CD4-positive, alpha-beta T cell treated with Interleukin-1 beta for 1 hour (primary cell): ENCODE results near the gene MAPKAPK3.

ENCODE experiments used
- DNase-seq, 2 donors: peaks; one replicate each; pipeline ENCODE4 v3.0.0-alpha.2; 2020 to 2022

Gene MAPKAPK3

GRCh38 chr3:50609071-50609762 is 7.7 kb upstream of the MAPKAPK3 start:
- DNase-seq: no peak

GRCh38 chr3:50609763-50610085 is 7.2 kb upstream of the MAPKAPK3 start:
- DNase-seq: no peak

- no peak for DNase-seq
Observed at GRCh38 chr3:50610181-50610971, 6.6 kb upstream of the MAPKAPK3 start.

GRCh38 chr3:50610992-50611463 is 5.9 kb upstream of the MAPKAPK3 start:
- DNase-seq: no peak

GRCh38 chr3:50611464-50612233 is 5.3 kb upstream of the MAPKAPK3 start, which contains the start of gene CISH:
CISH (minus strand) TSS chr3:50611774; CDS start chr3:50611650, 124 bp downstream.
- DNase-seq: peak; percentile 93 to 94

GRCh38 chr3:50612234-50612882 is 4.6 kb upstream of the MAPKAPK3 start:
- DNase-seq: no peak

GRCh38 chr3:50612970-50613846 is 3.7 kb upstream of the MAPKAPK3 start:
- no peak for DNase-seq

GRCh38 chr3:50615190-50615589 is 1.8 kb upstream of the MAPKAPK3 start:
- no peak for DNase-seq

GRCh38 chr3:50616003-50616769 is 765 bp upstream of the MAPKAPK3 start:
- peak; percentile 84 for DNase-seq

GRCh38 chr3:50616770-50617095 is 218 bp upstream of the MAPKAPK3 start:
- peak; percentile 94 to 96 for DNase-seq

- peak in 1 of 2 donors; percentile 21 for DNase-seq
Observed at GRCh38 chr3:50617911-50618481, 1.0 kb downstream of the MAPKAPK3 start.

- DNase-seq: peak; percentile 21 to 66
Observed at GRCh38 chr3:50620420-50620819, 3.5 kb downstream of the MAPKAPK3 start.

- peak in 1 of 2 donors; percentile 40 for DNase-seq
Observed at GRCh38 chr3:50620820-50621219, 3.9 kb downstream of the MAPKAPK3 start.

- DNase-seq: no peak
Observed at GRCh38 chr3:50622881-50623280, 5.9 kb downstream of the MAPKAPK3 start.

GRCh38 chr3:50623840-50624474 is 7.0 kb downstream of the MAPKAPK3 start:
- DNase-seq: peak; percentile 36 to 56

GRCh38 chr3:50624634-50625033 is 7.7 kb downstream of the MAPKAPK3 start:
- DNase-seq: no peak

GRCh38 chr3:50625231-50626182 is 8.6 kb downstream of the MAPKAPK3 start:
- no peak for DNase-seq

- no peak for DNase-seq
Observed at GRCh38 chr3:50626401-50626800, 9.4 kb downstream of the MAPKAPK3 start.
